Measurements from ENCODE around the gene DNAJC7.

The DNAJC7 gene

DNA sequence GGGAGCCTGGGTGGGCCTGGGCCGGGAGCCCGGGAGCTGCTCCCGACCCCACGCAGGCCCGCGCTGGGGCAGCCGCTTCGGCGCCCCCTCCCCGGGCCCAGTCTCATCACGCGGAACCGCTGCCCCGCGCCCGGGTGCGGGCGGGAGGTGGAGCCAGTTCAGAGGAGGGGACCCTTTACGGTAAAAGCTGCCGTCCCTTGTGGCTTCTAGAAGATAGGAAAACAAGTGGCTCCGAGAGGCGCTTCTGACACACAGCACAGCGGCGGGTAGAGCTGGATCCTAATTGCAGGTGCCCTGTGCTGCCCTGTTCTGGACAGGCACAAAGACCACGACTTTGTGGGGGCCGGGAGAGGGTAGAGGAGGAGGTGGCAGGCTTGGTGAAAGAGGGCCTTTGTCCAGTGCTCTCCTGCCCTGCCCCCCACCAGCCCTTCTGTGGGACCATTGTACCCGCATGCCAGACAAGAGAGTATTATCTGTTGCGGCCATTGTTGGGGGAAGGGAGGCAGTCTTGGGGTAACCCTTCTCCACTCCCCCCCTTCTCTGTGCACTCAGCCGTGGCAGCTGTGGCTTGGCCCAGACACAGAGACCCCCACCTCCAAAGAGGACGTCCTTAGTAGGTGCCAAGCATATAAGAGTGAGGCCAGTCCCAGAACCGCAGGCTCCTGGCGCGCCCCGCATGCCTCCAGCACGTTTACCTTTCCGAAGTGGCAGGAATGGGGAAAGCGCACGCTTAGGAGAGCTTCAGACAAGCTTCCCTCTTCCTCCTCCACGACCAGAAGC lies 49.9 kb downstream of the DNAJC7 start:
- TF ChIP-seq, protein P1, sequence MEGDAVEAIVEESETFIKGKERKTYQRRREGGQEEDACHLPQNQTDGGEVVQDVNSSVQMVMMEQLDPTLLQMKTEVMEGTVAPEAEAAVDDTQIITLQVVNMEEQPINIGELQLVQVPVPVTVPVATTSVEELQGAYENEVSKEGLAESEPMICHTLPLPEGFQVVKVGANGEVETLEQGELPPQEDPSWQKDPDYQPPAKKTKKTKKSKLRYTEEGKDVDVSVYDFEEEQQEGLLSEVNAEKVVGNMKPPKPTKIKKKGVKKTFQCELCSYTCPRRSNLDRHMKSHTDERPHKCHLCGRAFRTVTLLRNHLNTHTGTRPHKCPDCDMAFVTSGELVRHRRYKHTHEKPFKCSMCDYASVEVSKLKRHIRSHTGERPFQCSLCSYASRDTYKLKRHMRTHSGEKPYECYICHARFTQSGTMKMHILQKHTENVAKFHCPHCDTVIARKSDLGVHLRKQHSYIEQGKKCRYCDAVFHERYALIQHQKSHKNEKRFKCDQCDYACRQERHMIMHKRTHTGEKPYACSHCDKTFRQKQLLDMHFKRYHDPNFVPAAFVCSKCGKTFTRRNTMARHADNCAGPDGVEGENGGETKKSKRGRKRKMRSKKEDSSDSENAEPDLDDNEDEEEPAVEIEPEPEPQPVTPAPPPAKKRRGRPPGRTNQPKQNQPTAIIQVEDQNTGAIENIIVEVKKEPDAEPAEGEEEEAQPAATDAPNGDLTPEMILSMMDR (IDR thresholded peaks at IDR 0.05; ENCODE audit: control insufficient read depth, insufficient read depth, low read depth, low read length, missing control alignments) = no peak
- H3K4me3 ChIP-seq (ENCODE audit: control insufficient read depth, low read depth, low read length) = peak overlapping the region; percentile 83
- no peak for DNase-seq (ENCODE audit: low read depth)

- peak within 1 kb of the TSS; percentile 83 for H3K4me3 ChIP-seq (ENCODE audit: control insufficient read depth, low read depth, low read length)
- TF ChIP-seq, protein P1 (IDR thresholded peaks at IDR 0.05; ENCODE audit: control insufficient read depth, insufficient read depth, low read depth, low read length, missing control alignments) = no peak
Measured at GRCh38 chr17:41966463-41967140, 50.6 kb downstream of the DNAJC7 start, which contains the start of gene CNP. TSS of gene CNP (plus strand) at chr17:41966795. CDS start at chr17:41966885, 90 bp downstream.

DNA sequence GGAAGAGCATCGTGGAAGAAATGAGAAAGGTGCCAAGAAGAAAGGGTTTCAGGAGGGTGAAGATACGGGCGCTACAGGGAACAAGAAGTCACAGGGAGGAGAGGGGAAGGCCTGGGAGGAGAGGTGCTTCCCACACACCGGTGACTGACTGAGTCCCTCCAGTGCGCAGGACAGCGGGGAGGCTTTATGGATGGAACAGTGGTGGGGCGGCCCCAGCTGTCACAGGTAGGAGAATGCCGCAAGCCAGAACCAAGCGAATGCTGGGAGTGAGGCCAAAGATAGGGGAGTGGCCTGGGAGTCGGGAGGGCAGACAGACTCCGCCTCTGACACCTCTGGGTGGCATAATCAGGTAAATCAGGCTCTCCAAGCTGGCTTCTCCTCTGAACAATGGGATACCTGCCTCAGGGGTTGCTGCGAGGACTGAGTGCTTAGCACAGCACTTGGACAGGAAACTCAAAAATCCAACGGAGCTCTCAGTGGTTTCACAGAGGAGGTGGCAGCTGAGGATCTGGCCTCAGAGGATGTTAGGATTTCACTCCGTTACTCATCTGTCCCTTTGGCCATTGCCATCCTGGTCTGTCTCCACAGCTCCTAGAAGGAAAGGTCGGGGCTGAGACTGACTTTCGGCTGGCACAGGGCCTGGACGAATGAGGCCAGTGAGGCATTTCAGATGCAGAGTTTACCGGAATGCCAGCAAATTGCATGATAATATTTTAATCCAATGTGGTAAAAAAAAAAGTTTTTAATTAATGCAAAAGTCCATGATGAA lies 51.4 kb downstream of the DNAJC7 start:
- TF ChIP-seq, protein P1 (IDR thresholded peaks at IDR 0.05; ENCODE audit: control insufficient read depth, insufficient read depth, low read depth, low read length, missing control alignments) = no peak
- peak overlapping the region; percentile 55 for H3K4me3 ChIP-seq (ENCODE audit: control insufficient read depth, low read depth, low read length)
- no peak for DNase-seq (ENCODE audit: low read depth)

More at GRCh38 chr17:41966463-41967140, 50.6 kb downstream of the DNAJC7 start, which contains the start of gene CNP:
- peak; percentile 60 for DNase-seq (ENCODE audit: low read depth)

DNA sequence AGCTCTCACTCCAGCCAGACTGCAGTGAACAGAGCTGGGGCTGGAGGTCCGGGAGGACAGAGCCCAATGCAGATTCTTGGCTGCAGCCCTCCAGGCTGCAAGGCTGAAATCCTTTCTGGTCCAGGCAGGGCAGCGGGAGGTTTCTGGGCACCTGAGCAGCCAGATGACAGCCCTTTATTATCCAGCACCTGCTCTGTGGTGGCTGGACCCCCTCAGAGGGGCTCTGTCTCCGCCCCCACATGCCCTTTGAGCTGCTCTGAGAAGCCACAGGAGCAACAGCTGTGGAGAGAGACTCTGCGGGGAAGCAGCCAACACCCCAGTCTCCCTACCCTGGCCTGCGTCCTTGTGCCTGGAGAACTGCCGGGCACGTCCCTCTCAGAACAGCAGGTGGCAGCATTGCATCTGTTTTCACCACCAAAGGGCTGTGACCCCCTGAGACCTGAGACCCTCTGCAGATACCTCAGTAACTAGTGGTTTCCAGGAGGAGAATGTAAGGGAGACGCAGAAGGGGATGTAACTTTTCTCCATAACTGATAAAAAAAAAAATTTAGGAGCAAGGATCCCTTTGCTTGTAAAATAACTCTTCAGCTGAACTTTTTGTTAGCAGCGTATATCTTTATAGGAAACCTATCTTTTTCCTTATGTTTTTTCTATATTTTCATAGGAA lies 54.3 kb downstream of the DNAJC7 start:
- DNase-seq (ENCODE audit: low read depth) = no peak

GRCh38 chr17:41962111-41962510 lies 55.1 kb downstream of the DNAJC7 start:
- DNase-seq (ENCODE audit: low read depth) = no peak
- TF ChIP-seq, protein P1 (IDR thresholded peaks at IDR 0.05; ENCODE audit: control insufficient read depth, insufficient read depth, low read depth, low read length, missing control alignments) = no peak
- H3K4me3 ChIP-seq (ENCODE audit: control insufficient read depth, low read depth, low read length) = no peak overlapping the region

More for the DNA sequence above, 54.3 kb downstream of the DNAJC7 start:
- H3K4me3 ChIP-seq (ENCODE audit: control insufficient read depth, low read depth, low read length) = no peak overlapping the region
- TF ChIP-seq, protein P1 (IDR thresholded peaks at IDR 0.05; ENCODE audit: control insufficient read depth, insufficient read depth, low read depth, low read length, missing control alignments) = peak; percentile 90
